Endothelial cell of umbilical vein (primary cell): ENCODE measurements around the gene MOB2. TPM values are rescaled to one million over a fixed set of nuclear protein-coding genes. Genes with fewer than 3 reads are reported as not detected.

Source experiments
- BruUV-seq: library from RNA; stranded (reverse); fragments of 400-500 nt; replicated peaks from 2 replicates; lab custom pipeline; 2021; lab: Mats Ljungman, UMichigan
- CTCF ChIA-PET: fragments of 300-600, 350-600 bp; sonication (Branson Sonifier 250); formaldehyde crosslinking; loops from one replicate; lab custom pipeline; 2021; ENCODE audit warnings: antibody characterized with exemption, inconsistent platforms; lab: Charles Lee
- POLR2A ChIA-PET: fragments of 300-600, 350-600 bp; sonication (Branson Sonifier 250); formaldehyde crosslinking; loops from one replicate; lab custom pipeline; 2021; ENCODE audit warnings: antibody characterized with exemption, inconsistent platforms; lab: Charles Lee
- DNase-seq: peaks from one replicate; pipeline ENCODE4 v3.0.0-alpha.2; 2011; ENCODE audit warnings: low read depth, low spot score
- FAIRE-seq: peaks from 2 replicates; lab custom pipeline; 2011; peaks lifted over from hg19 to GRCh38; lab: Jason Lieb, UNC
- H2AFZ ChIP-seq: 2 replicates; pipeline ENCODE4 v1.6.0; 2012; ENCODE audit warnings: low read depth, low read length, control low read depth, inconsistent platforms
- H3K27ac ChIP-seq: 2 replicates; pipeline ENCODE4 v1.5.1; 2011; ENCODE audit warnings: low read depth, mild to moderate bottlenecking, control low read depth, low read length, moderate library complexity; ENCODE audit not compliant: insufficient read depth
- H3K27me3 ChIP-seq, 2 experiments: 2 replicates each; pipeline versions ENCODE4 v1.6.0 to v1.6.1; 2011; ENCODE audit warnings: low read length in 2 of 2, mixed read lengths in 1 of 2; ENCODE audit not compliant: control insufficient read depth in 2 of 2, insufficient read depth in 2 of 2
- H3K36me3 ChIP-seq, 2 experiments: 2 replicates in 1 of 2; 3 replicates in 1 of 2; pipeline ENCODE4 v1.5.1; 2011; ENCODE audit warnings: low read length in 2 of 2, mild to moderate bottlenecking in 1 of 2, moderate library complexity in 1 of 2; ENCODE audit not compliant: control insufficient read depth in 2 of 2, insufficient read depth in 2 of 2; ENCODE audit errors: extremely low read depth in 1 of 2
- H3K4me1 ChIP-seq: 3 replicates; pipeline ENCODE4 v1.5.1; 2011; ENCODE audit warnings: mild to moderate bottlenecking, low read length; ENCODE audit not compliant: control insufficient read depth, insufficient read depth; ENCODE audit errors: extremely low read depth
- H3K4me2 ChIP-seq: 2 replicates; pipeline ENCODE4 v1.6.1; 2011; ENCODE audit warnings: low read length, control low read depth, mixed read lengths; ENCODE audit not compliant: insufficient read depth
- H3K4me3 ChIP-seq, 3 experiments: fragments of 200-600 bp in 1 of 3; sonication (generic), shearing (Covaris generic) in 1 of 3; replicated peaks in 1 of 3; 2 replicates each; pipeline ENCODE4 v1.5.1; 2011 to 2016; ENCODE audit warnings: control low read depth in 3 of 3, low read length in 3 of 3, mild to moderate bottlenecking in 2 of 3, inconsistent platforms in 1 of 3, low read depth in 1 of 3, moderate library complexity in 1 of 3; ENCODE audit not compliant: insufficient read depth in 1 of 3
- H3K79me2 ChIP-seq: 2 replicates; pipeline ENCODE4 v1.6.0; 2012; ENCODE audit warnings: low read length, inconsistent platforms; ENCODE audit not compliant: control insufficient read depth, insufficient read depth
- H3K9ac ChIP-seq: replicated peaks from 2 replicates; pipeline ENCODE3; 2011; ENCODE audit warnings: low read length, control low read depth; ENCODE audit not compliant: insufficient read depth; ENCODE audit errors: extremely low read depth
- H3K9me1 ChIP-seq: replicated peaks from 3 replicates; pipeline ENCODE4 v1.6.0; 2011; ENCODE audit warnings: mild to moderate bottlenecking, low read length; ENCODE audit not compliant: control insufficient read depth, insufficient read depth; ENCODE audit errors: extremely low read depth
- H3K9me3 ChIP-seq: replicated peaks from 2 replicates; pipeline ENCODE4 v1.5.1; 2012; ENCODE audit warnings: low read length, inconsistent platforms; ENCODE audit not compliant: control insufficient read depth, insufficient read depth
- H4K20me1 ChIP-seq: replicated peaks from 2 replicates; pipeline ENCODE3; 2011; ENCODE audit warnings: mild to moderate bottlenecking, low read length; ENCODE audit not compliant: control insufficient read depth, insufficient read depth; ENCODE audit errors: extremely low read depth
- CTCF ChIP-seq, 2 donors: IDR thresholded peaks; 1 replicate in 1 of 2; 2 replicates in 1 of 2; pipeline ENCODE4 v1.5.1; 2011; ENCODE audit warnings: low read length in 2 of 2, mild to moderate bottlenecking in 2 of 2, moderate library complexity in 2 of 2, control low read depth in 1 of 2, inconsistent platforms in 1 of 2, low read depth in 1 of 2; ENCODE audit not compliant: insufficient read depth in 1 of 2; ENCODE audit errors: extremely low read depth in 1 of 2
- EZH2 ChIP-seq: IDR thresholded peaks from 2 replicates; pipeline ENCODE4 v1.6.1; 2012; ENCODE audit warnings: borderline replicate concordance, low read depth, mild to moderate bottlenecking, moderate library complexity, low read length, inconsistent platforms; ENCODE audit not compliant: severe bottlenecking
- FOS ChIP-seq: IDR thresholded peaks from 2 replicates; pipeline ENCODE4 v1.6.1; 2011; ENCODE audit warnings: mild to moderate bottlenecking, low read length, moderate library complexity, borderline replicate concordance; ENCODE audit not compliant: insufficient read depth
- GATA2 ChIP-seq: IDR thresholded peaks from 2 replicates; pipeline ENCODE4 v1.7.0; 2011; ENCODE audit warnings: low read depth, mild to moderate bottlenecking, moderate library complexity, mixed read lengths, low read length; ENCODE audit not compliant: insufficient read length, insufficient read depth
- JUN ChIP-seq: IDR thresholded peaks from 2 replicates; pipeline ENCODE4 v1.6.1; 2011; ENCODE audit warnings: borderline replicate concordance, low read depth; ENCODE audit not compliant: insufficient read length, insufficient read depth
- MAX ChIP-seq: IDR thresholded peaks from 2 replicates; pipeline ENCODE4 v1.6.1; 2011; ENCODE audit not compliant: insufficient read depth, insufficient read length
- MYC ChIP-seq: IDR thresholded peaks from one replicate; pipeline ENCODE4 v1.6.1; 2011; ENCODE audit warnings: mild to moderate bottlenecking, low read depth, low read length
- POLR2A ChIP-seq: IDR thresholded peaks from 2 replicates; pipeline ENCODE4 v1.6.1; 2012; ENCODE audit warnings: low read depth, mild to moderate bottlenecking, control low read depth, low read length
- POLR2AphosphoS5 ChIP-seq: IDR thresholded peaks from 2 replicates; pipeline ENCODE4 v1.6.1; 2012; ENCODE audit warnings: low read depth, mild to moderate bottlenecking, control low read depth, low read length, moderate library complexity; ENCODE audit not compliant: insufficient read depth
- dilution Hi-C: fragments of 300-500 bp; cut with MboI; formaldehyde crosslinking; loops from one replicate; pipeline ENCODE4 v1.15.0; 2019; ENCODE audit warnings: low sequenced_read_pairs; ENCODE audit not compliant: extremely low pct_ligation_motif_present
- intact Hi-C: fragments of 100-400 bp; cut with micrococcal nuclease; formaldehyde crosslinking; loops from one replicate; pipeline ENCODE4 v1.10.0; 2022
- polyA plus RNA-seq, 4 experiments: library from polyadenylated mRNA; depleted of rRNA in 3 of 4; stranded (reverse) in 3 of 4; unstranded in 1 of 4; fragments of >200 nt; gene quantifications; 2 replicates each; pipeline versions ENCODE4 v1.2.1 to v1.2.3, GENCODE V29; 2011 to 2012; ENCODE audit warnings: missing spikeins in 1 of 4
- total RNA-seq: library from RNA; stranded (reverse); gene quantifications from 2 replicates; pipeline ENCODE4 v1.2.3, GENCODE V29; 2021

The MOB2 gene
- total and polyA plus RNA-seq, 2 donors (not counting 3 experiments of a cell fraction or from before 2014, with no cell fraction given): 38.2 to 50.6 TPM

- Histone ChIP-seq H3K9me3 (no peaks in the 10 kb centered on the region), H3K36me3 (no peaks in the 10 kb centered on the region), H3K79me2 (peaks cover 29% of the 10 kb centered on the region), H2AFZ (no peak overlapping the region), H3K4me3 (no peak overlapping the region), H4K20me1 (peaks cover 10% of the 10 kb centered on the region), H3K9me1 (no peaks in the 10 kb centered on the region), H3K4me2 (no peak overlapping the region), H3K9ac (no peak overlapping the region), H3K4me1 (peaks cover 4% of the 10 kb centered on the region), H3K27ac (no peak overlapping the region), H3K27me3 (no peaks in the 10 kb centered on the region)
- TF ChIP-seq GATA2 (no peak), EZH2 (no peak), POLR2AphosphoS5 (no peak)
- no peak for DNase-seq
- FAIRE-seq: no peak
- intact Hi-C loops: no loop called here
- CTCF ChIA-PET: no interaction called here
- no TSS peak for BruUV-seq
- POLR2A ChIA-PET: no interaction called here
- dilution Hi-C loops: no loop called here
Observed at GRCh38 chr11:1500466-1501420, 14.2 kb upstream of the MOB2 start.

GRCh38 chr11:1499899-1500298 lies 13.3 kb upstream of the MOB2 start:
- H3K4me2 ChIP-seq: no peak overlapping the region
- H3K4me1 ChIP-seq: peaks cover 4% of the 10 kb centered on the region
- no peaks in the 10 kb centered on the region for H3K9me3 ChIP-seq
- H3K36me3 ChIP-seq: no peaks in the 10 kb centered on the region
- no TSS peak for BruUV-seq
- CTCF ChIA-PET: no interaction called here
- intact Hi-C loops (no loop called here), dilution Hi-C loops (no loop called here)
- H3K9me1 ChIP-seq: no peaks in the 10 kb centered on the region
- DNase-seq (no peak), FAIRE-seq (no peak)
- POLR2A ChIA-PET: no interaction called here
- no peak for TF ChIP-seq JUN
- TF ChIP-seq POLR2AphosphoS5: no peak
- TF ChIP-seq EZH2: no peak
- no peak for TF ChIP-seq GATA2
- TF ChIP-seq MYC: no peak
- TF ChIP-seq MAX: no peak
- no peak for TF ChIP-seq CTCF (IDR thresholded peaks at IDR 0.05; ENCODE audit: extremely low read depth in 1 of 2, insufficient read depth in 1 of 2, low read depth in 1 of 2, low read length in 2 of 2)
- TF ChIP-seq FOS: no peak
- no peak for TF ChIP-seq POLR2A
- H3K79me2 ChIP-seq: peaks cover 29% of the 10 kb centered on the region
- no peak overlapping the region for H3K9ac ChIP-seq
- no peak overlapping the region for H3K4me3 ChIP-seq
- H2AFZ ChIP-seq: no peak overlapping the region
- H4K20me1 ChIP-seq: peaks cover 11% of the 10 kb centered on the region
- no peaks in the 10 kb centered on the region for H3K27me3 ChIP-seq
- no peak overlapping the region for H3K27ac ChIP-seq
